Lung (tissue), 12 donors: Measurements from ENCODE around the gene SFR1. TPM values are rescaled to one million over a fixed set of nuclear protein-coding genes. Genes with fewer than 3 reads are reported as not detected.

ENCODE experiments used
- ATAC-seq: fragments of 200-7000 bp; cut with Tn5 transposase; one replicate; pipeline ENCODE4 v1.9.1; 2020; ENCODE audit warnings: moderate number of reproducible peaks; ENCODE audit not compliant: insufficient read depth, low FRiP score
- DNase-seq, 3 donors: peaks; one replicate each; pipeline ENCODE4 v3.0.0-alpha.2; 2013 to 2017
- H3K27ac ChIP-seq, 2 donors: one replicate each; pipeline ENCODE4 v1.5.1; 2013; ENCODE audit warnings: mild to moderate bottlenecking in 2 of 2, moderate library complexity in 2 of 2, control low read depth in 1 of 2, inconsistent platforms in 1 of 2, low read depth in 1 of 2, low read length in 1 of 2
- H3K27me3 ChIP-seq, 3 donors: one replicate each; pipeline ENCODE4 v1.5.1; 2013; ENCODE audit warnings: low read length in 2 of 3; ENCODE audit not compliant: control insufficient read depth in 3 of 3, insufficient read depth in 3 of 3
- H3K36me3 ChIP-seq, 4 donors: one replicate each; pipeline ENCODE4 v1.5.1; 2013; ENCODE audit warnings: low read length in 4 of 4, mild to moderate bottlenecking in 1 of 4, moderate library complexity in 1 of 4; ENCODE audit not compliant: control insufficient read depth in 4 of 4, insufficient read depth in 4 of 4
- H3K4me1 ChIP-seq, 5 donors: one replicate each; pipeline ENCODE4 v1.5.1; 2013; ENCODE audit warnings: low read length in 5 of 5, mild to moderate bottlenecking in 2 of 5, moderate library complexity in 1 of 5; ENCODE audit not compliant: control insufficient read depth in 5 of 5, insufficient read depth in 5 of 5
- H3K4me3 ChIP-seq: one replicate; pipeline ENCODE4 v1.5.1; 2013; ENCODE audit warnings: mild to moderate bottlenecking, control low read depth, moderate library complexity
- H3K9ac ChIP-seq, 2 donors: one replicate each; pipeline ENCODE4 v1.5.1; 2013; ENCODE audit warnings: low read length in 2 of 2, control low read depth in 1 of 2; ENCODE audit not compliant: insufficient read depth in 1 of 2
- H3K9me3 ChIP-seq, 4 donors: one replicate each; pipeline ENCODE4 v1.5.1; 2013; ENCODE audit warnings: low read length in 3 of 4, mild to moderate bottlenecking in 1 of 4, moderate library complexity in 1 of 4; ENCODE audit not compliant: control insufficient read depth in 4 of 4, insufficient read depth in 3 of 4
- CTCF ChIP-seq: IDR thresholded peaks from 2 replicates; pipeline ENCODE4 v1.5.1; 2012; ENCODE audit warnings: mild to moderate bottlenecking; ENCODE audit errors: control extremely low read depth, extremely low read depth
- WGBS, 2 donors: extraction: QIAGEN DNeasy Blood & Tissue Kit; methylation state at CpG; one replicate each; pipeline ENCODE4 v1.1.7; 2013; 5-methylcytosine and 5-hydroxymethylcytosine counted together
- polyA plus RNA-seq, 2 donors: library from polyadenylated mRNA; stranded (reverse); fragments of 200-250 nt; gene quantifications; one replicate each; pipeline ENCODE4 v1.2.1, GENCODE V29; 2013
- total RNA-seq, 2 donors: library from RNA; depleted of rRNA in 1 of 2; stranded (reverse); fragments of >200 nt in 1 of 2; gene quantifications; one replicate each; pipeline ENCODE4 v1.2.1, GENCODE V29; 2014 to 2021
- donor health status: control.
- donor health status: control.
- donor health status: Bipolar disorder and iron deficiency.
- donor health status: healthy.
- donor health status: DM: yes; HTN: yes; CAD: no.

Gene SFR1
- total and polyA plus RNA-seq, 4 donors: 6.4 to 9.9 (median 9.2) TPM

- Histone ChIP-seq H3K9ac (no peak overlapping the region), H3K27ac (no peak overlapping the region), H3K36me3 (no peaks in the 10 kb centered on the region), H3K27me3 (no peaks in the 10 kb centered on the region), H3K4me1 (peaks cover 0 to 3% (median 0%) of the 10 kb centered on the region in 5 donors), H3K9me3 (no peaks in the 10 kb centered on the region), H3K4me3 (no peak overlapping the region)
- WGBS, 2 donors: 82 to 87% methylated on average over 5 of the region's 5 CpGs
- TF ChIP-seq CTCF: no peak
- DNase-seq: no peak
- ATAC-seq: no peak
Measured at GRCh38 chr10:104081998-104082397, 40.0 kb upstream of the SFR1 start.

- no peak for ATAC-seq
- Histone ChIP-seq H3K4me3 (no peak overlapping the region), H3K27me3 (no peaks in the 10 kb centered on the region), H3K27ac (no peak overlapping the region), H3K4me1 (no peaks in the 10 kb centered on the region), H3K9ac (no peak overlapping the region), H3K36me3 (no peaks in the 10 kb centered on the region), H3K9me3 (no peaks in the 10 kb centered on the region)
- 74 to 82% methylated on average over 5 of the region's 5 CpGs for WGBS, 2 donors
- no peak for TF ChIP-seq CTCF
- peak in 2 of 3 donors; percentile 22 to 50 for DNase-seq
Measured at GRCh38 chr10:104084482-104085142, 37.4 kb upstream of the SFR1 start.

GRCh38 chr10:104085801-104086400, 36.1 kb upstream of the SFR1 start, which contains the start of gene COL17A1:
Gene COL17A1, minus strand, starts transcription at chr10:104085880. Its CDS starts 5,207 bp downstream, at chr10:104080673.
- 76 to 82% methylated on average over 3 of the region's 3 CpGs for WGBS, 2 donors
- ATAC-seq (no peak), DNase-seq (no peak)
- no peaks in the 10 kb centered on the region for H3K27me3 ChIP-seq
- no peaks in the 10 kb centered on the region for H3K36me3 ChIP-seq
- H3K4me1 ChIP-seq: no peaks in the 10 kb centered on the region
- no peaks in the 10 kb centered on the region for H3K9me3 ChIP-seq
- H3K9ac ChIP-seq: no peak within 1 kb of the TSS
- no peak for TF ChIP-seq CTCF
- no peak within 1 kb of the TSS for H3K4me3 ChIP-seq
- H3K27ac ChIP-seq: no peak within 1 kb of the TSS
